SH-SY5Y (cell line): Measurements from ENCODE around the gene ARHGAP26.

Experiments
- GATA2 ChIP-seq: IDR thresholded peaks from 2 replicates; pipeline ENCODE4 v1.6.1; 2011; ENCODE audit warnings: mild to moderate bottlenecking, low read depth, low read length
- GATA3 ChIP-seq: IDR thresholded peaks from 2 replicates; pipeline ENCODE4 v1.6.1; 2011; ENCODE audit warnings: low read depth, mild to moderate bottlenecking, low read length, moderate library complexity

DNA sequence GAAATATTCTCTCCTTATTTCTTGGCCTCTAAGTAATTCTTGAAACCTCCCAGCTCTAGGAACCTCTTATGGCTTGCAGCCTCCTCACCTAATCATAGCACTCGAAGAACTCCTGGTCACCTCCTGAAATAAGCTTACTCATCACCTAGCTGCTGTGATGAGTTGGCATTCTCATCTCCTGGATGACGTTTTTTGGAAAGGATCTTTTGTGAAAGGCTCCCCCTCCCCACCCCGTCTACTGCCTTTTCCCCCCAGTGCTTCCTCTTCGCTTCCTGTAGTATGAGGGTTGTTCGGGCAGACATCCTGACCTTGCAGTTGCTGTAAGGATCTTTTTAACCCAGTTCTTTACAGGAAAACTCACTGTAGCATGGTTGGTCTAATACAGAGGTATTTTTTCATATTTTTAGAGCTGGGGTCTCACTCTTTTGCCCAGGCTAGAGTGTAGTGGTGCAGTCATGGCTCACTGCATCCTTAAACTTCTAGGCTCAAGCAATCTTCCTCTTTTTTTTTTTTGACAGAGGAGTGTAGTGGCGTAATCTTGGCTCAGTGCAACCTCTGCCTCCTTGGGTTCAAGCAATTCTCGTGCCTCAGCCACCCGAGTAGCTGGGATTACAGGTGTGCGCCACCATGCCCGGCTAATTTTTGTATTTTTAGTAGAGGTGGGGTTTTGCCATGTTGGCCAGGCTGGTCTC, 41.8 kb downstream of the ARHGAP26 start:
- TF ChIP-seq GATA2 (no peak), GATA3 (no peak)
